ENCODE data around the gene SMG7.

The SMG7 gene

DNA sequence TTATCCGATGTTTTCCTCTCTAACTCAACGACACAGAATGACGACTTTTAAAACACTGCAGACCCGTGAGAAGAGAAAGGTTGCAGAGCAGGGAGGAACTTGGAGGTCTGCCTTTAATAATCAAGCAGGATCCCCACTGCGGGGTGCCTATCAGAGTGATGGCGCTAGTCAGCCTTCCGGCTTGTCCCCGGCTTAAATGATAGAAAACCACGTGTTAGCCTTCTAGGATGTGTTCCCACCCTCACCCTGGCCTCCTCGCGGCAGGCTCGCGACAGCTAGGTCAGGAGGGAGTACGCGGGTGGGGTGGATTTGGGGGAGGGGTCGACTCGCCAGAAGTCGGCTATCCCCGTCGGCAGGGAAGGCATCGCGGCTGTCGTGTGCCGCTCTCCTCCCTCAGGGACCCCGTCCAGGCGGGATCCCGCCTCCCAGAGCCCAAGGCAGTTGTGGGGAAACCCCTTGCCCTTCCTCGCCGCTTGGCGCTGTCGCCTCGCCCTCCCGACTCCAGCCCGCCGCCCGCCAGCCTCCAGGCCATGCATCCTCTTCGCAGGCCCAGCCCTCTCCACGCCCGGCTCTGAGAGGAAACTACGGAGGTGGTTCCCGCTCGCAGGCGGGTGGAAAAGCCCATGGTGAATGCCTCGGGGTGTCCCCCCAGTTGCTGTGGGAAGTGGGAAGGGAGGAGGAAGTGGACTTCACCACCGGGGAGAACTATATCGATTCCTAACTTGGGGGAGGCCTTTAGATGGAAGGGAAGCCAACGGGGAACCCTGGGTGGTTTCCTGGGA lies 1.1 kb upstream of the SMG7 start:
- DNase-seq (ENCODE audit: low read depth), result peak; percentile 60

DNA sequence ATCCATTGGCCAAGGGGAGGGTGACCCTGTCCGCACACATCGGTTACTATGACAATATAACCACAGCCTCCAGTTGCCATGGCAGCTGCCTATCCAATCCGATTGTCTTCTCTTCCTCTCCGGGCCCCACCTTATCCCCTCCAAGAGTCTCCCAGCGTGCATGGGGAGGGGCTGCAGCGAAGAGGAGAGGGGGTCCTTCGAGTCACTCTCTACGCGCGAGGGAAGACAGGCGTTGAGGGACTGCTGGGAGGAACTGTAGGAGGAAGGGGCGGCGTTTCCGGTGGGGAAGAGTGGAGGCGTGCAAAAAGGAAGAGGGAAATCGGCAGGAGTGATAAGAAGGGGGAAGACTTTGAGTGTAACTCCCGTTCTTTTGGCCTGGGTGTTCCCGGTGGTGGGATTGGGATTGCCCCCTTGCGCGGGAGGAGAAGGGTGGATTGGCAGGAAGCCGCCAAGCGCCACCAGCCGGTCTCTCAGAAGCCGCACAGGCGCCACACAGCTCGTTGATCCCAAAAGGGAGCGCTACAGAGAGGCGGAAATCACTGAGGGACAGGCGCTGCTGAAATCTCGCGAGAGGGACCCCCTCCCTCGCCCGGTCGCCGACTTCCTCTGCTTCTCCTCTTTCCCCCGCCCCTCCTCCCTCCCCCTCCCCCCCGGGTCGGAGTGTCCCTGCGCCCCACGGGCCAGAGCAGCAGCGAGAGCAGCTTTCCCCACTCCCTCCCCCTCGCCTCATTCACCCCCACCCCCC lies 384 bp upstream of the SMG7 start:
- DNase-seq (ENCODE audit: low read depth), result peak; percentile 99

DNA sequence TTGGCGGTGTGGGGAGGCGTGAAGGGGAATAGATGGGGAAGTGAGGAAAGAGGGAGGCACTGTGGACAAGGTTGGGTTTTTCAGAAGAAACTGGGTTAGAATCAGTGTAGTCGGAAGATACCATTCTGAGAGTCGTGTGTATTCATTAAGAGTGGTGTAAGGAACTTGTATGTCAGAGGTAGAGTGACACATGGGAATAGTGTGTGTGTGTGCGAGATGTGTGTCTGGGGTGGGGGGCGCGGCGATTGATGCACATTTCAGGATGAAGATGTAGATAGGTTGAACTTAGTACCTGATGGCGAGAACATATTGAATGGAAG lies 878 bp downstream of the SMG7 start:
- no peak for DNase-seq (ENCODE audit: low read depth)

DNA sequence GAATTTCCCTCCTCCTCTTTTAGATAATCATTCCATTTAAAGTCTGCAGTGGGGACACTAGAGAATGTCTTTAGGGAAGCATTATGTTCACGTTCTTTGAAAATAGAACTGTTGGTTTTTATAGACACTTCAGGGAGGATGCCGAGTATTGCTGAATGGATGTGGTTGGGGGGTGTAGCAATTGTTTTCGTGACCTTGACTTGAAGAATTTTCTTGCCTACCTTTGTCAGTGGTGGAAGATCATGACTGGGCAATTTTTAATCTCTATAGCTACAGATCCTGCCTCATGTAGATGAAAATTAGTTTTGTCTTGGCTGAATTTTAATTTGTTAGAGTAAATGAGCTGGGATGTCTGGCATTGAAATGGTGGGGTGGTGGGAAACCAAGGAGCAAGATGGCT lies 3.8 kb downstream of the SMG7 start:
- no peak for DNase-seq (ENCODE audit: low read depth)

DNA sequence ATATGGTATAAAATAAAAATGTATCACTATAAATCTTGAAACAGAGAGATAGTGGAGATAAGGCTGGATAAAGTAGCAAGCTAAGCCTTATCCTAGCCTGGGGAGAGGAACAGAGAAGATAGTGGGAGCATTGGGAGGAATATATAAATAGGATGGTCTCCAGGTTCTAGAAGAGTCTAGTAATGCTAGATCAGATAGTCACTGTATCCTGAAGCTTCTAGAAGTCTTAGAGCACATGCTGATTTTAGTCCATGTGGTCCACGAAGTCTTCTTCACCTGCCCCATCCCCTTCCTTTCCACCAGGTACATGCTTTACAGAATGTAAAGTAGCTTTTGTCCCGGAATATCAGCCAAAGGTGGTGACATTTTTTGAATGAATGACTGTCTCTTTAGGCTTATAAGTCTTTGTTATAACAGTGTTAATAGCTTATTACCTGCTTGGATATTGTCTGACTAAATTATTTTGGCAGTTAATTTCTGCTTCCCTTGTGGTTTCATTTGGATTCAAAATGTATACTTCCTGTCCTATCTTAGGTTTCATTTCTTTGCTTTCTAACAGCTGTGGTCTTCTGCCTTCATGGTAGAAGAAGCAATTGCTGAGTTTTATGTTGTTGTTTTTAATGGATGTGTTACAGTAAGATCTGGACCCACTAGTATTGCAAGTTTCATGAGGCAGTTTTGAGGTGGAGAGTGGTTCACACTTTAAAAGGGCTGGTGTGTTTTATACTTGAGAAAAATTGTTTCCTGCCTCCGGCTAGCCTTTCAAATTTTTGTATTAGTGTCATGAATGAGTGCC lies 5.9 kb downstream of the SMG7 start:
- no peak for DNase-seq (ENCODE audit: low read depth)

DNA sequence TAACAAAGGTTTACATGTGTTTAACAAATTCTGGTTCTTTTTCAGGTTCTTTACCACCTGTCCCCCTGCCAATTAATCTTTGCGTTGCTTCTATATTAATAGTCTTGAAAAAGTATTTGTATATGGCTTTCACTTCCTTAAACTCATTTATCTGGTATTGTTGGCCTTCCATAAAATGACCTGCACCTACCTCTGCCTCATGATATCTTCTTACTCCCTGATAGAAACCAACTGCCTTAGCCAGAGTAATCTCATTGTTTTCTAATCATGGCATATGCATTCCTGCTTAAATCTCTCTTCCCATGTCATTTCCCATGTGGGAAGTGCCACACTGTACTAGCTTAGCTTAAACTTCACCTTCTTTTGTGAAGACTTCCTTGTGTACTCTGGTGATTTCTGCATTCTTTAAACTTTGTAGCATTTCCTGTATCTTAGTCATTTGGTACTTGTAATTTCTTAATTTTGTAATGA lies 8.7 kb downstream of the SMG7 start:
- no peak for DNase-seq (ENCODE audit: low read depth)

DNA sequence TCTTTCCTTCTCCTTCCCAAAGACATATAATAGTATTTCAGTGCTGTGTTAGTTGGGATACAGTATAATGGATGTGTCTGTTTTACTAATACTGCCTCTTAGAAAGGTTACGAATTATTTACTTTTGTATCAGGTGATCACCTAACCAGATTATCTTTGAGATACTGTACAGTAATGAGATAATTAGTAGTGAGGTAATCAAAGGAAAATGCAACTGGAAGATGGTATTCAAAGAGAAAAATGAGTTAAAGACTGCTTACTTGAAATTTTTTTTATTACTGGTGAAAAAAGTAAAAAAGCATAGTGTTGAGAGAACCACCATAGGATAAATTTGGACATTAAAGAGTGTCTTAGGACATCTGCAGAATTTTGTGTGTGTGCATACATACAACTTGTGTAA lies 10.9 kb downstream of the SMG7 start:
- no peak for DNase-seq (ENCODE audit: low read depth)

DNA sequence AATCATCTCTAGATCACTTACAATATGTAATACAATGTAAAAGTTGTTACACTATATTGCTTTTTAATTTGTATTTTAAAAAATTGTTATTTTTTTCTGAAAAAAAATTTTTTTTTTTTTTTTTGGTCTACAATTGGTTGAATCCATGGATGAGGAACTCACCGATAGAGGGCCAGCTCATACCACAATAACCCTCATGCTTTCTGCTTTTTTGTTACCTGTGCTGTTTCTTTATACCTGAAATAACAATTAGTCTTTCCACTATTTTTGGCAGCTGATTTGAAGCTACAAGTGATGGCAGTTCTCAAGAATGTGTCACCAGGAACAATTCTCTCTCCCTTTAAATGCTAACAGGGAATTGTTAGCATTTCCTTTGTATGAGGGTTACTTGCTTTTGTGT lies 12.0 kb downstream of the SMG7 start:
- no peak for DNase-seq (ENCODE audit: low read depth)

DNA sequence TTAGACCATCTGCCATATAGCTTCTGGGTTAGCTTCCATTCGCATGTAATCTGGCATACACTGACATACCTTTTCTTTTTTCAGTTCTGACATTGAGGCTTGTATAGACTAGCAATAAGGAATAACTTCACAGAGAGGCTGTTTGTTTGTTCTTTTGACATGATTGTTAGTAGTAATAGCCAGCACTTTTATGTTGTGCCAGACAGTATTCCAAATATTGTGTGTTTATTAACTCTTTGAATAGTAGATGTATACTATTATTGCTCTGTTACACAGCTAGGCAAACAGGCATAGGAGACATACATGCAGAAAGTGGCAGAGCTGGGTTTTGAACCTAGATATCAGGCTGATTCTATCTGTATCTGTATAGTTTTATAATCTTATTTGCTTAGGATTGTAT lies 12.6 kb downstream of the SMG7 start:
- DNase-seq (ENCODE audit: low read depth), result no peak

DNA sequence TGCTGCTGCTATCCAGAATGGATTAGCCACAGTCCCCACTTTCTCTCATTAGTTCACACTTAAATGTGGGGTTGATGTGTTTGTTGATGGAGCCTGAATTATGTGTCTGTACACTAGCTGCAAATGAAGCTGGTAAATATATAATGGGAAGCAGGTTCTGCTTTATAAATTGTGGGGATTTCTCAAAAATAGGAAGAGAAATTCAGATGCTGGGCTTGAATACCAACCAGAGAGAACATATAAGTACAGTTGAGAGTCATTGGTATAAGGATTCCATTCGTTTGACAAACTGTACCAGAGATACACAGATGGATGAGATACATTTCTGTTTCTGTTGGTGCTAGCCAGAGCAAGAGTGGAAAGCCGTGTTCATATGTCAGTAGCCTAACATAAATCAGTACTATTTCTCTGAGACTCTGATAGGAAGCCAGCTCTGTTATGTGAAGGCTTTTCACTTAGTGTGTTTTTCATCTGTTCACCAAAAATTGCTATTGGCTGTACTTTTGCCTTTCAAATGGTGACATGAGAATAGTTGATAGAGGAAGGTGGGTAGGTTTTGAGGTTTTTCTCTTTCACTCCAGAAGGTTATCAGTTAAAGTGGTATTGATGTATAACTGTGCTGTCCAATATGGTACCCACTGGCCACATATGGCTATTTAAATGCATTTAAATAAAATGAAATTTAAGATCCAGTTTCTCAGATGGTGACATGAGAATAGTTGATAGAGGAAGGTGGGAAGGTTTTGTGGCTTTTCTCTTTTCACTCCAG lies 15.6 kb downstream of the SMG7 start:
- no peak for DNase-seq (ENCODE audit: low read depth)

DNA sequence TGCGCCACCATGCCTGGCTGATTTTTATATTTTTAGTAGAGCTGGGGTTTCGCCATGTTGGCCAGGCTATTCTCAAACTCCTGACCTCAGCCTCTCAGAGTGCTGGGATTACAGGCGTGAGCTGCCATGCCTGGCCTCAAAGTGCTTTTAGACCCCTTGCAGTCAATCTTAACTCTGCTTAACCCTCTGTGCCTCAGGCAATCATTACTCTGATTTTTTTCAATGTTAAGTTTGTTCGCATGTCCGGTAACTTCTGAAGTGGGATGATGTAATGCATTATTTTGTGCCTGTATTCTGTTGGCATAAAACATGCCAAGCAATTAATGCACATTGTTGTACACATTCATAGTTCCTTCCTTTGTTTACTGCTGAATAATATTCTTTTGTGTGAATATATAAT lies 18.6 kb downstream of the SMG7 start:
- no peak for DNase-seq (ENCODE audit: low read depth)

DNA sequence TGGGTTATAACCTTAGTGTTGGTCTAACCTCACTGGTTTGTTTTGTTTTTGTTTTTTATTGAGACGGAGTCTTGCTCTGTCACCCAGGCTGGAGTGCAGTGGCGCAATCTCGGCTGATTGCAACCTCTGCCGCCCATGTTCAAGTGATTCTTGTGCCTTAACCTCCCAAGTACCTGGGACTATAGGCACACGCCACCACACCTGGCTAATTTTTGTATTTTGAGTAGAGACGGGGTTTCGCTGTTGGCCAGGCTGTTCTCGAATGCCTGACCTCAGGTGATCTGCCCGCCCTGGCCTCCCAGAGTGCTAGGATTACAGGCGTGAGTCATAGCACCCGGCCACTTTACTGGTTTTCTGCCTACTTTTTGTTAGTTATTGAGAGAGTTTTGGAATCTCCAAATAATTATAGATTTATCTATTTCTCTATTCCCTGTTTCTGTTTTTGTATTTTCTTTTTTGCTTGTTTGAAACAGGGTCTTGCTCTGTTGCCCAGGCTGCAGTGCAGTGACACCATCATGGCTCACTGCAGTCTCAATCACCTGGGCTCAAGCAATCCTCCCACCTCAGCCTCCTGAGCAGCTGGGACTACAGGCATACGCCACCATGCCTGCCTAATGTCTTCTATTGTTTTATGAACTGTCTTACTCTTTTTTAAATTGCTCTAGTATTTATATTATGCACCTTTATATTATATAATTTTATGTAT lies 21.4 kb downstream of the SMG7 start:
- no peak for DNase-seq (ENCODE audit: low read depth)

DNA sequence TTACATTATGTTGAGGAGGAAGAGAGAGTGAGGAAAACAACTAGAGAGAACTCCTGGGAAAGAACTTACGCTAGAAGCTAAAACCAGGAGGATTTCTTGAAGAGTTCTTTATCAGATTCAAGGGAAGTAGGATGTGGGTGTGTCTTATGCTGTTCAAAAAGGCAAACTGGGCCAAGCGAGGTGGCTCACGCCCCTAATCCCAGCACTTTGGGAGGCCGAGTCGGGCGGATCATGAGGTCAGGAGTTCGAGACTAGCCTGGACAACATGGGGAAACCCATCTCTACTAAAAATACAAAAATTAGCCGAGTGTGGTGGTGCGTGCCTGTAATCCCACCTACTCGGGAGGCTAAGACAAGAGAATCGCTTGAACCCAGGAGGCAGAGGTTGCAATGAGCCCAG lies 23.1 kb downstream of the SMG7 start:
- no peak for DNase-seq (ENCODE audit: low read depth)

DNA sequence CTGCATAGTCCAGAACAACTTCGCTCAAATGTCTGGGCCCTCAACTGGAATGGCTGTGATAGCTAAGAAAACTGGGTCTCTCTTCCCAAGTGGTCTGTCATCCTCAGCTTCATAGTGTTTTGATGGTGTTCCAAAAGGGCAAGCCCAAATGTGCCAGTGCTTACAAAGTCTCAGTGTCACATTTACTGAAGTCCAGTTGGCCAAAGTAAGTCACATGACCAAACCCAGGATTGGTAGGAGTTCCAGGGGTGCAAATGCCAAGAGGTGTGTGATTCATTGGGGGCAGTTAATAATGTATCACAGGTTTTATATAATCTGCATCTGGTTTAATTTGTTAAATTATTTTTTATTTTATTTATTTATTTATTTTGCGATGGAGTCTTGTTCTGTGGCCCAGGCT lies 24.9 kb downstream of the SMG7 start:
- DNase-seq (ENCODE audit: low read depth), result no peak

DNA sequence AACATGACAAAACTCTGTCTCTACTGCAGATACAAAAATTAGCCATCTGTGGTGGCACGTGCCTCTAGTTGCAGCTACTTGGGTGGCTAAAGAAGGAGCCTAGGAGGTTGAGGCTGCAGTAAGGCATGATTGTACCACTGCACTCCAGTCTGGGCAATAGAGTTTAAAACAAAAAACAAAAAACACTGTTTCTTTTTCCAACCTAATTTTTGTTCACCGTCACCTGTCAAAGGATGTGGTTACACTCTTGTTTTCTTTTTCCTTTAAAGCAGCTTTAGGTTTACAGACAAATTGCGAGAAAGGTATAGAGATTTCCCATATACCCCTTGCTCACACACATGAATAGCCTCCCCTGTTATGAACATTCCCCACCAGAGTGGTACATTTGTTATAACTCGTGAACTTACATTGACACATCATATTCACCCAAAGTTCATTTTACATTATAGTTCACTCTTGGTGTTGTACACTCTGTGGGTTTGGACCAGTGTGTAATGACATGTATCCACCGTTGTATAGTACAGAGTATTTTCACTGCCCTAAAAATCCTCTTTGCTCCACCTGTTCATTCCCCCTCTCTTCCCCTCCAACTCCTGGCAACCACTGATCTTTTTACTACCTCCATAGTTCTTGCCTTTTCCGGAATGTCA lies 26.2 kb downstream of the SMG7 start:
- no peak for DNase-seq (ENCODE audit: low read depth)

DNA sequence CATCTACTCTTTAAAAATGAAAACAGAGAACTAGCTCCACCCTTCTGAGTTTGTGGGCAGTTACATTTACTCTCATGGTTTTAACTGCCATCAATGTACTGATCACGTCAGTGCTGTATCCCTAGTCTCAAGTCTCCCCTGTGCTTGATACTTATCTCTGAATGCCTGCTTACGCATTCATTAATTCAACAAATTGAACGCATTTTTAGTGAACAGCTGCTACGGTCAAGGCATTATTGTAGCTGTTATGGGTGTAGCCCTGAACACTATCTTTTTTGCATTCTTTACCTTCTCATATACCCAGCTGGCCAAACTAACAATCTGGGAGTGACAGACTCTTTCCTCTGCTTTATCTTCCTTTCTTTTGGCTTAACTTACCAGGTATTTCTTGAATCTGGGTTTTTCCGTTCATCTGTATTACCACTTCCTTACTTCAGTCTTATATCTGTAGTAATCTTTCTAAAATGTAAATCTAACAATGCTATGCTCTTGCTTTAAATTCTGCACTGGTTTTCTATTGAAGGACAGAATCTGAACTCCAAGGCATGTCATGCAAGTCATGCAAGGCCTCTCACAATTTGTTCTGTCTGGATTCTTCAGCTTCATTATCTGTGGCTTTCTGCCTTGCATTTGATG lies 33.3 kb downstream of the SMG7 start:
- DNase-seq (ENCODE audit: low read depth), result no peak

DNA sequence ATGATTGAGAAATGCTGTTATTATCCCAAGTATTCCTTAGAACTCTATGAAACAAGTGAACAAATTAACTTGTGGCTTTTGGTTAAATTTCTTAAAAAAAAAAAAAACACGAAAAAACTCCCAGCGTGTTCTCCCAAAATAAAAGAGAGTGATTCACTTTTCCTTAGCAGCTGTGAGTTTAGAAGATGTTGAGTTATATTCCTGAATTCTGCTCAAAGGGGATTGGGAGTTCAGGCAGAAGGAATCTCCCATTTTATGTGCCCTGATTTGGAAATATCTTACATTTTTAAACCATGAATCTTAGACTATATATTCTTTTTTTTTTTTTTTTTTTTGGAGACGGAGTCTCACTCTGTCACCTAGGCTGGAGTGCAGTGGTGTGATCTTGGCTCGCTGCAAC lies 34.3 kb downstream of the SMG7 start:
- DNase-seq (ENCODE audit: low read depth), result no peak

DNA sequence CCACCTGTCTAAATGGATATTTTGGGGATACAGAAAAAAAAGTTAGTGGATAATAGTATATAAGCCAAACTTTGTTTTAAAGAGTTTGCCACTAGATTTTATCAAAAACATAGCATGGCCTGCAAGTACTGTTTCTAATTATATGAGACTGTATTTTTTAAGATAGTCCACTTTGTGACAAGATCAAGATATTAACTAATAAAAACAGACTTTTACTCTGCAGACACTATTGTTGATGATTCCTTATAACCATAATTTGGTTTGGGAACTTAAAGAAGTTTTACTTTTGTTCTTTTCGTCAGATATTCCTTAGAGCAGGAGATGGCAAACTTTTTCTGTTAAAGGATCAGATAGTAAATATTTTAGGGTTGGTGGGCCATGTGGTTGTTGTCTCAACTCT lies 36.4 kb downstream of the SMG7 start:
- no peak for DNase-seq (ENCODE audit: low read depth)

DNA sequence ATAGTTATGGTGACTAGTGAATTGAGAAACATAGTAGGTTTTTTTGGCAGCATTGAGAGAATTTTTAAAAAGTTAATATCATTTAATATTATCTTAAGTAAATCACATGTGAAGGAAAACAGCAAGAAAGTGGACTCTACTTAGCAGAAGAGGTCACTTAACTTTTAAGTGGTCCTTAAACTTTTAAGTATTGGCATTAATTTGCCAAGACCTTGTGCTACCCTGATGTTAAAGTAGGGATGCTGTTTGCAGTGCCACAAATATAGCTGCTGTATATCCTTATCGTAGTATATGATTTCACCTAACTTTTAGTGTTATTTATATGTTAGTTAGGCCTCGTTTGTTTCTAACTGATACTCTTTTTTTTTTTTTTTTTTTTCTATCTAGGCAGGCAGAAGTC lies 40.2 kb downstream of the SMG7 start:
- DNase-seq (ENCODE audit: low read depth), result no peak

DNA sequence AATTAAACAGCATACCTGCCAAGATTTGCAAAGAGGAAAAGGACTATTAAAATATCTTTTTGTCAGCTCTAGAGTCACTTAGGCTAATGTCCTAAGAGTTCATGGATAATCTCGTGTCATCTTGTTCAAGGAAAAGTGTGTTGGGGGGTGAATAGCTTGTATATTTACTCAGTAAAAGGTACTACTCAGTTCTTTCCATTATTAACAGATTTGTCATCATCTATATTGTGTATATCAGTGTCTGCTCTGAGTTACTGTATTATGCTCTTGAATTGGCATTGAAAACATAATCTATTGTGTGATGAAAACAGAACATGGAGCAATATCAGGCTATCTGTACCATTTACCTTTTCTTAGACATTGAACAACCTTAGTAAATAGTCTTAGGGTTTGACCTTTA lies 41.9 kb downstream of the SMG7 start:
- DNase-seq (ENCODE audit: low read depth), result no peak
